Upper lobe of left lung (tissue), 6 donors: ENCODE data around the gene IL20RB. TPM values are rescaled to one million over a fixed set of nuclear protein-coding genes. Genes with fewer than 3 reads are reported as not detected.
"Not testable (repeated sequence)": the region's sequence is repeated elsewhere in the genome, so short reads cannot be mapped to it uniquely, and the experiment has no call there.

Experiments
- ATAC-seq, 2 donors: fragments of 200-7000 bp; cut with Tn5 transposase; one replicate each; pipeline ENCODE4 v1.9.1; 2022; ENCODE audit warnings: mild to moderate bottlenecking in 2 of 2, moderate library complexity in 2 of 2; ENCODE audit not compliant: low FRiP score in 2 of 2
- DNase-seq, 2 donors: peaks; one replicate each; pipeline ENCODE4 v3.0.0-alpha.2; 2019 to 2020
- H3K27ac ChIP-seq, 4 donors: fragments of 200-600 bp; sonication (generic); one replicate each; pipeline ENCODE4 v1.5.1; 2016 to 2019
- H3K27me3 ChIP-seq, 4 donors: fragments of 200-600 bp; sonication (generic); one replicate each; pipeline ENCODE4 v1.5.1; 2017 to 2019
- H3K36me3 ChIP-seq, 4 donors: fragments of 200-600 bp; sonication (generic); one replicate each; pipeline ENCODE4 v1.5.1; 2016 to 2019
- H3K4me1 ChIP-seq, 4 donors: fragments of 200-600 bp; sonication (generic); one replicate each; pipeline ENCODE4 v1.5.1; 2018 to 2019
- H3K4me3 ChIP-seq, 4 donors: fragments of 200-600 bp; sonication (generic); one replicate each; pipeline ENCODE4 v1.5.1; 2017 to 2019; ENCODE audit warnings: mild to moderate bottlenecking in 2 of 4, moderate library complexity in 1 of 4
- H3K9me3 ChIP-seq, 4 donors: fragments of 200-600 bp; sonication (generic); one replicate each; pipeline ENCODE4 v1.5.1; 2018 to 2019
- EP300 ChIP-seq, 4 donors: sonication (generic); formaldehyde crosslinking; IDR thresholded peaks; one replicate each; pipeline ENCODE4 v1.5.1; 2017; ENCODE audit warnings: antibody characterized with exemption in 4 of 4, control low read depth in 2 of 4
- POLR2A ChIP-seq, 4 donors: fragments of 450-650 bp; IDR thresholded peaks; one replicate each; pipeline ENCODE4 v1.5.1; 2016 to 2017; ENCODE audit warnings: antibody characterized with exemption in 4 of 4, mild to moderate bottlenecking in 2 of 4
- POLR2AphosphoS5 ChIP-seq, 2 donors: sonication (generic); formaldehyde crosslinking; IDR thresholded peaks; one replicate each; pipeline ENCODE4 v1.5.1; 2017; ENCODE audit warnings: antibody characterized with exemption in 2 of 2
- WGBS, 2 donors: methylation state at CpG; one replicate each; pipeline ENCODE4 v1.1.5; 2017 to 2018; 5-methylcytosine and 5-hydroxymethylcytosine counted together
- total RNA-seq, 6 donors: library from RNA; depleted of rRNA in 4 of 6; stranded (reverse); fragments of >200 nt in 4 of 6; gene quantifications; one replicate each; pipeline versions ENCODE4 v1.1.0 to v1.2.1, GENCODE V29; 2016 to 2021
- TF ChIP-seq, protein P1 (sequence below), 6 experiments: fragments of 450-650 bp in 4 of 6; fragments of 200-600 bp in 2 of 6; sonication (generic) in 2 of 6; IDR thresholded peaks; one replicate each; pipeline ENCODE4 v1.5.1; 2016 to 2019; ENCODE audit warnings: antibody characterized with exemption in 6 of 6
- donor health status: DM: no; HTN: no; CAD: no; lungs with moderate emphysema.
- donor health status: DM: no; HTN: yes; CAD: no; lungs with severe emphysema.

The IL20RB gene
- total RNA-seq, 6 donors from 2014 or later: 0.80 to 22.9 (median 1.1) TPM

DNA sequence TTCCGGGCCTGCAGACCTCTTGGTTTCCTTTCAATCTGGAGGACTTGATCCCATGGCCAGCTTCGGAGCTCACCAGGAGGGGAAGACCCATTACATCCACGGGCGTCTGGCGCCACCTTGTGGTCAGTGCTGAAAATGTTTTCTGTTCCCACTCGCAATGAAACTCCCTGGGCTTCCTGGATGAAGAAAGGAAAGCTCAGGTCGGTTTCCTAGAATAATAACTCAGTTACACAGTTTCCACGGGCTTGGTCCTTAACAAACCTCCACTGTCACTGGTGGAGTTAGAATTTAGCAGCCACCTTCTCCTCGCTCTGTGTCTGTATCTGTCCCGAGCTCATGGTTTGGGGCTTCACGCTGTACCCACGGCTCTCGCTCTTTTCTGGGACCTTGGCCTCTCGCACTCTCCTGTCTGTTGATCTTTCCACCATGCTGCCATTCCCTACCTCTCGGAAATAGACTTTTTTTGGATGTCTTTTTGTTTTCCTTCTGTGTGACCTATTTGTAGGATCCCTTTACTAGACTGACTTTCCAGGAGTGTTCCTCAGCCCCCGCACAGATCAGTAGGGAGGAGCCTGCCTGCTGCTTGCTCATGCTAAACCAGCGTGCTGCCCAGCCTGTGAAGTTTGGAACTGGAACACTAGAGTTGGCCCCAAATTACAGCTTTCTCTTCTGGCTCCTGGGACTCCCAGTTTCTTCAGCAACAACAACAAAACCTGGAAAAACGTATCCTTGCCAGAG, 56.3 kb downstream of the IL20RB start:
- Histone ChIP-seq H3K4me3 (peak overlapping the region in 3 of 4 donors; percentile 33 to 55 (median 48)), H3K27ac (peak overlapping the region in 3 of 4 donors; percentile 2 to 65 (median 60)), H3K36me3 (no peaks in the 10 kb centered on the region), H3K9me3 (no peaks in the 10 kb centered on the region), H3K4me1 (peaks cover 0 to 6% (median 5%) of the 10 kb centered on the region in 4 donors), H3K27me3 (no peaks in the 10 kb centered on the region)
- peak in 1 of 2 donors; percentile 92 for DNase-seq
- WGBS, 2 donors: 14 to 15% methylated on average over 18 of the region's 18 CpGs
- ATAC-seq: peak; percentile 96 to 98
- TF ChIP-seq POLR2AphosphoS5 (IDR thresholded peaks at IDR 0.05) (peak in 1 of 2 donors; percentile 38), EP300 (IDR thresholded peaks at IDR 0.05) (no peak), POLR2A (IDR thresholded peaks at IDR 0.05) (no peak)
- TF ChIP-seq, protein P1, sequence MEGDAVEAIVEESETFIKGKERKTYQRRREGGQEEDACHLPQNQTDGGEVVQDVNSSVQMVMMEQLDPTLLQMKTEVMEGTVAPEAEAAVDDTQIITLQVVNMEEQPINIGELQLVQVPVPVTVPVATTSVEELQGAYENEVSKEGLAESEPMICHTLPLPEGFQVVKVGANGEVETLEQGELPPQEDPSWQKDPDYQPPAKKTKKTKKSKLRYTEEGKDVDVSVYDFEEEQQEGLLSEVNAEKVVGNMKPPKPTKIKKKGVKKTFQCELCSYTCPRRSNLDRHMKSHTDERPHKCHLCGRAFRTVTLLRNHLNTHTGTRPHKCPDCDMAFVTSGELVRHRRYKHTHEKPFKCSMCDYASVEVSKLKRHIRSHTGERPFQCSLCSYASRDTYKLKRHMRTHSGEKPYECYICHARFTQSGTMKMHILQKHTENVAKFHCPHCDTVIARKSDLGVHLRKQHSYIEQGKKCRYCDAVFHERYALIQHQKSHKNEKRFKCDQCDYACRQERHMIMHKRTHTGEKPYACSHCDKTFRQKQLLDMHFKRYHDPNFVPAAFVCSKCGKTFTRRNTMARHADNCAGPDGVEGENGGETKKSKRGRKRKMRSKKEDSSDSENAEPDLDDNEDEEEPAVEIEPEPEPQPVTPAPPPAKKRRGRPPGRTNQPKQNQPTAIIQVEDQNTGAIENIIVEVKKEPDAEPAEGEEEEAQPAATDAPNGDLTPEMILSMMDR (IDR thresholded peaks at IDR 0.05): peak; percentile 87 to 94 (median 90)

DNA sequence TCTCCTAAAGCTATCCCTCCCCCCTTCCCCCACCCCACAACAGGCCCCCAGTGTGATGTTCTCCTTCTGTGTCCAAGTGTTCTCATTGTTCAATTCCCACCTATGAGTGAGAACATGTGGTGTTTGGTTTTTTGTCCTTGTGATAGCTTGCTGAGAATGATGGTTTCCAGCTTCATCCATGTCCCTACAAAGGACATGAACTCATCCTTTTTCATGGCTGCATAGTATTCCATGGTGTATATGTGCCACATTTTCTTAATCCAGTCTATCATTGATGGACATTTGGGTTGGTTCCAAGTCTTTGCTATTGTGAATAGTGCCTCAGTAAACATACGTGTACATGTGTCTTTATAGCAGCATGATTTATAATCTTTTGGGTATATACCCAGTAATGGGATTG, 59.5 kb downstream of the IL20RB start:
- DNase-seq, H3K4me1 ChIP-seq, H3K27ac ChIP-seq, H3K9me3 ChIP-seq, H3K36me3 ChIP-seq, H3K4me3 ChIP-seq, H3K27me3 ChIP-seq, ATAC-seq: not testable (repeated sequence)
- WGBS, 2 donors: 100% methylated on average over 1 of the region's 1 CpG

DNA sequence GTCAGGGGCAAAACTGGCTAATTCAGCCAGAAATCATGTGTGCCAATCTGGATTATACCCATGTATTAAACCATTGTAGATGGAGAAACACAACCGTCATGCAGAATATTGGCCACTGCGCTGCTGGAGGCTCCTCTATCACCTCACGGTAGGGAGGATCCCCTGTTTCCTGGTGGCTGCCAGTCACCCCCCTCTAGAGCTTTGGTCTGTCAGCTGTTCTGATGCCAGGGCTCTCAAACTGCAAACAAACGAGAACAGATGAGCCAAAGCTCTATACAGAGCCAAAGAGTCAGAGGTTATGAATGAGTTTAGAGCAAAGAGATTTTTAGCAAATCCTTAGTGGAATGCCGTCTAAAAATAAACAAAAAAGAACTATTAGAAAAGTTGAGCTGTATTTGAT, 62.5 kb downstream of the IL20RB start:
- no peak for ATAC-seq
- H3K27me3 ChIP-seq: no peaks in the 10 kb centered on the region
- no peaks in the 10 kb centered on the region for H3K36me3 ChIP-seq
- WGBS, 2 donors: 56 to 69% methylated on average over 4 of the region's 5 CpGs
- H3K9me3 ChIP-seq: no peaks in the 10 kb centered on the region
- H3K4me1 ChIP-seq: no peaks in the 10 kb centered on the region
- H3K27ac ChIP-seq: no peak overlapping the region
- TF ChIP-seq POLR2AphosphoS5 (IDR thresholded peaks at IDR 0.05): no peak
- no peak for TF ChIP-seq EP300 (IDR thresholded peaks at IDR 0.05)
- TF ChIP-seq POLR2A (IDR thresholded peaks at IDR 0.05): no peak
- TF ChIP-seq, protein P1 (IDR thresholded peaks at IDR 0.05): no peak
- no peak for DNase-seq
- H3K4me3 ChIP-seq: no peak overlapping the region

DNA sequence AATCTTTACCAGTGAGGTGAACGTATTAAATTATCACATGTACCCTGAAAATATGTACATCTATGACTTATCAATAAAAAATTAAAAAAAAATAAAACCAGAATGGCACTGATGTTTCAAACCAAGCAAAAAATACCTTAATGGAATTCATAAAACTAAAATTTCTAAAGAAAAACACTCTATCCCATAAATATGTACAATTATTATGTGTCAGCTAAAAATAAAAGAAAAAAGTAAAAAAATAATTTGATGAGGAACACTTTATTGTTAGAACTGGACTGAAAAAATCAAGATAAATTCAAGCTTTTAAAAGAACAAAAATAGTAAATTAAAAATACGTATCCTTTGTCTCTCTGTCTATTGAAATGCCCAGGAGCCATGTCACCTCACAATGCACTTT, 63.1 kb downstream of the IL20RB start:
- Histone ChIP-seq H3K36me3 (no peaks in the 10 kb centered on the region), H3K4me3 (no peak overlapping the region), H3K9me3 (no peaks in the 10 kb centered on the region), H3K27me3 (no peaks in the 10 kb centered on the region), H3K27ac (no peak overlapping the region), H3K4me1 (no peaks in the 10 kb centered on the region)
- no peak for TF ChIP-seq POLR2A (IDR thresholded peaks at IDR 0.05)
- TF ChIP-seq POLR2AphosphoS5 (IDR thresholded peaks at IDR 0.05): no peak
- no peak for TF ChIP-seq EP300 (IDR thresholded peaks at IDR 0.05)
- TF ChIP-seq, protein P1 (IDR thresholded peaks at IDR 0.05): no peak
- WGBS, 2 donors: 90 to 94% methylated on average over 2 of the region's 2 CpGs
- no peak for DNase-seq
- ATAC-seq: no peak

DNA sequence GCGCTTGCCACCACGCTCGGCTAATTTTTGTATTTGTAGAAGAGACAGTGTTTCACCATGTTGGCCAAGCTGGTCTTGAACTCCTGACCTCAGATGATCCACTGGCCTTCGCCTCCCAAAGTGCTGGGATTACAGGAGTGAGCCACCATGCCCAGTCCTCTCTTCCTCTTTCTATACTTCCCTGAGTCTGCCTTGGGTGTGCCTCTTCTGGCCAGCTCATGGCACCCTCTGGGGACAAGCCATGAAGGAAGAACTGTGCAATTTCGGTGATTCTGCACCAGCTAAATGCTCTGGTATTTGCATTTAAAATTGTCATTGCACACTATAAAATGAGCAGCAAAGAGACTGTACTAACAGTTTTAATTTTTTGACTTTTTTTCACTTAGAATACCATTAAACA, 66.6 kb downstream of the IL20RB start:
- Histone ChIP-seq H3K4me1 (no peaks in the 10 kb centered on the region), H3K4me3 (no peak overlapping the region), H3K27me3 (no peaks in the 10 kb centered on the region), H3K27ac (no peak overlapping the region), H3K9me3 (no peaks in the 10 kb centered on the region), H3K36me3 (no peaks in the 10 kb centered on the region)
- TF ChIP-seq POLR2AphosphoS5 (IDR thresholded peaks at IDR 0.05) (no peak), POLR2A (IDR thresholded peaks at IDR 0.05) (no peak), EP300 (IDR thresholded peaks at IDR 0.05) (no peak)
- TF ChIP-seq, protein P1 (IDR thresholded peaks at IDR 0.05): no peak
- ATAC-seq: no peak
- 92 to 93% methylated on average over 5 of the region's 5 CpGs for WGBS, 2 donors
- DNase-seq: no peak
